ENCODE results near the gene EHF. TPM values are rescaled to one million over a fixed set of nuclear protein-coding genes. Genes with fewer than 3 reads are reported as not detected.

Gene EHF
- total and polyA plus RNA-seq, 7 donors: 0.04 to 0.20 (median 0.13) TPM; not detected in 1

- DNase-seq (no peak), ATAC-seq (no peak)
- no peak overlapping the region for H3K4me3 ChIP-seq
- no peaks in the 10 kb centered on the region for H3K4me1 ChIP-seq
- no peaks in the 10 kb centered on the region for H3K9me3 ChIP-seq
- TF ChIP-seq, protein P1, sequence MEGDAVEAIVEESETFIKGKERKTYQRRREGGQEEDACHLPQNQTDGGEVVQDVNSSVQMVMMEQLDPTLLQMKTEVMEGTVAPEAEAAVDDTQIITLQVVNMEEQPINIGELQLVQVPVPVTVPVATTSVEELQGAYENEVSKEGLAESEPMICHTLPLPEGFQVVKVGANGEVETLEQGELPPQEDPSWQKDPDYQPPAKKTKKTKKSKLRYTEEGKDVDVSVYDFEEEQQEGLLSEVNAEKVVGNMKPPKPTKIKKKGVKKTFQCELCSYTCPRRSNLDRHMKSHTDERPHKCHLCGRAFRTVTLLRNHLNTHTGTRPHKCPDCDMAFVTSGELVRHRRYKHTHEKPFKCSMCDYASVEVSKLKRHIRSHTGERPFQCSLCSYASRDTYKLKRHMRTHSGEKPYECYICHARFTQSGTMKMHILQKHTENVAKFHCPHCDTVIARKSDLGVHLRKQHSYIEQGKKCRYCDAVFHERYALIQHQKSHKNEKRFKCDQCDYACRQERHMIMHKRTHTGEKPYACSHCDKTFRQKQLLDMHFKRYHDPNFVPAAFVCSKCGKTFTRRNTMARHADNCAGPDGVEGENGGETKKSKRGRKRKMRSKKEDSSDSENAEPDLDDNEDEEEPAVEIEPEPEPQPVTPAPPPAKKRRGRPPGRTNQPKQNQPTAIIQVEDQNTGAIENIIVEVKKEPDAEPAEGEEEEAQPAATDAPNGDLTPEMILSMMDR (IDR thresholded peaks at IDR 0.05): no peak
- no peak overlapping the region for H3K27ac ChIP-seq
- 96 to 98% (median 96%) methylated on average over 5 of the region's 5 CpGs for WGBS, 3 donors
- no peaks in the 10 kb centered on the region for H3K36me3 ChIP-seq (ENCODE audit: insufficient read depth in 1 of 2, low read depth in 1 of 2)
- intact Hi-C loops (cut with DNase I): no loop called here
- no peaks in the 10 kb centered on the region for H3K27me3 ChIP-seq (ENCODE audit: insufficient read depth in 3 of 3, low read length in 2 of 3)
Measured at GRCh38 chr11:34610324-34611041, 10.4 kb upstream of the EHF start.

DNA sequence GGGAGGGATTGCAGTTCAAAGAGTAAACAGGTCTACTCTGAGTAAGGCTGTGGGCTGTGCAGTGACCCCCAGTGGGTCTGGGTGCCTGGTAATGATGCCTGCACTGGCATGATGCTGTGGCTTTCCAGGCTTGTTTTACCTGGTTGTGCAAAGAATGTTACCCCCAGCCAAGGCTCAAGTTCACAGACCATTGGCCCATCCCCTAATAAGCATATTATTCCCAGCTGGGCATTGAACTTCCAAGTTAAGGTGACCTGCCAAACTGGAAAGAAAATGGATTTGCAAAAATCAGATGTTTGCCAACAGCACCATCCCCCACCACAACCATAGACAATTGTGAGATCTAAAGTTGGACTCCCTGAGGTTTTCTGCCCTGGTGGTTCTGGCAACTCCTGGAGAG, 7.9 kb upstream of the EHF start:
- DNase-seq (no peak), ATAC-seq (no peak)
- H3K27ac ChIP-seq: no peak overlapping the region
- H3K9me3 ChIP-seq: no peaks in the 10 kb centered on the region
- H3K36me3 ChIP-seq (ENCODE audit: insufficient read depth in 1 of 2, low read depth in 1 of 2): no peaks in the 10 kb centered on the region
- no peaks in the 10 kb centered on the region for H3K27me3 ChIP-seq (ENCODE audit: insufficient read depth in 3 of 3, low read length in 2 of 3)
- H3K4me3 ChIP-seq: no peak overlapping the region
- TF ChIP-seq, protein P1 (IDR thresholded peaks at IDR 0.05): no peak
- intact Hi-C loops (cut with DNase I): no loop called here
- no peaks in the 10 kb centered on the region for H3K4me1 ChIP-seq

- Histone ChIP-seq H3K4me1 (no peaks in the 10 kb centered on the region), H3K9me3 (no peaks in the 10 kb centered on the region), H3K27me3 (ENCODE audit: insufficient read depth in 3 of 3, low read length in 2 of 3) (no peaks in the 10 kb centered on the region), H3K27ac (no peak overlapping the region), H3K36me3 (ENCODE audit: insufficient read depth in 1 of 2, low read depth in 1 of 2) (no peaks in the 10 kb centered on the region), H3K4me3 (no peak overlapping the region)
- 52 to 68% (median 57%) methylated on average over 2 of the region's 2 CpGs for WGBS, 3 donors
- TF ChIP-seq, protein P1 (IDR thresholded peaks at IDR 0.05): no peak
- DNase-seq (no peak), ATAC-seq (no peak)
- intact Hi-C loops (cut with DNase I): no loop called here
Measured at GRCh38 chr11:34613552-34614056, 7.3 kb upstream of the EHF start.

- TF ChIP-seq, protein P1 (IDR thresholded peaks at IDR 0.05): no peak
- H3K36me3 ChIP-seq (ENCODE audit: insufficient read depth in 1 of 2, low read depth in 1 of 2): no peaks in the 10 kb centered on the region
- H3K27ac ChIP-seq: no peak overlapping the region
- no peaks in the 10 kb centered on the region for H3K9me3 ChIP-seq
- H3K4me1 ChIP-seq: no peaks in the 10 kb centered on the region
- no peaks in the 10 kb centered on the region for H3K27me3 ChIP-seq (ENCODE audit: insufficient read depth in 3 of 3, low read length in 2 of 3)
- WGBS, 3 donors: 44 to 47% (median 46%) methylated on average over 5 of the region's 5 CpGs
- H3K4me3 ChIP-seq: no peak overlapping the region
- intact Hi-C loops (cut with DNase I): no loop called here
- no peak for DNase-seq
- ATAC-seq: peak in 1 of 4 donors; percentile 53
Measured at GRCh38 chr11:34614344-34615104, 6.4 kb upstream of the EHF start.
